Neural progenitor cell (in vitro differentiated cells): ENCODE results near the gene SCG3. TPM values are rescaled to one million over a fixed set of nuclear protein-coding genes. Genes with fewer than 3 reads are reported as not detected.
A peak's percentile ranks its signal among the peaks of the same experiment; 100 is the strongest.
"Not testable (repeated sequence)": the region's sequence is repeated elsewhere in the genome, so short reads cannot be mapped to it uniquely, and the experiment has no call there.

Experiments used
- DNase-seq: peaks from one replicate; pipeline ENCODE4 v3.0.0-alpha.2; 2016; ENCODE audit warnings: low spot score
- H2AFZ ChIP-seq: fragments of 200-600 bp; sonication (generic); replicated peaks from 2 replicates; pipeline ENCODE4 v1.6.1; 2016; ENCODE audit warnings: antibody characterized with exemption
- H3F3A ChIP-seq: fragments of 200-600 bp; sonication (generic); 2 replicates; pipeline ENCODE4 v1.6.1; 2016; ENCODE audit warnings: antibody characterized with exemption, low read depth
- H3K27ac ChIP-seq: fragments of 200-600 bp; sonication (generic); 2 replicates; pipeline ENCODE4 v1.5.1; 2016; ENCODE audit warnings: mild to moderate bottlenecking
- H3K27me3 ChIP-seq: fragments of 200-600 bp; sonication (generic); 2 replicates; pipeline ENCODE4 v1.6.1; 2016; ENCODE audit warnings: mild to moderate bottlenecking, moderate library complexity
- H3K36me3 ChIP-seq: fragments of 200-600 bp; sonication (generic); 2 replicates; pipeline ENCODE4 v1.5.1; 2016
- H3K4me1 ChIP-seq: fragments of 200-600 bp; sonication (generic); 2 replicates; pipeline ENCODE4 v1.6.1; 2016; ENCODE audit warnings: mixed run types
- H3K4me2 ChIP-seq: fragments of 200-600 bp; sonication (generic); 2 replicates; pipeline ENCODE4 v1.6.1; 2016
- H3K4me3 ChIP-seq: fragments of 200-600 bp; sonication (generic); 2 replicates; pipeline ENCODE4 v1.5.1; 2016
- H3K79me2 ChIP-seq: fragments of 200-600 bp; sonication (generic); 2 replicates; pipeline ENCODE4 v1.6.1; 2016; ENCODE audit warnings: low read depth
- H3K9ac ChIP-seq: fragments of 200-600 bp; sonication (generic); 2 replicates; pipeline ENCODE4 v1.6.1; 2016
- H3K9me3 ChIP-seq: fragments of 200-600 bp; sonication (generic); 2 replicates; pipeline ENCODE4 v1.5.1; 2016; ENCODE audit warnings: low read depth
- H4K20me1 ChIP-seq: fragments of 200-600 bp; sonication (generic); 2 replicates; pipeline ENCODE4 v1.6.1; 2016; ENCODE audit warnings: low read depth
- H3K27ac Mint-ChIP-seq: 3 replicates; pipeline ENCODE4 v1.8.0; 2021; ENCODE audit warnings: mixed read lengths
- H3K27me3 Mint-ChIP-seq: 2 replicates; pipeline ENCODE4 v1.8.0; 2022; ENCODE audit warnings: low read depth, mild to moderate bottlenecking, inconsistent platforms, moderate library complexity, mixed read lengths; ENCODE audit not compliant: insufficient read depth
- H3K36me3 Mint-ChIP-seq: 3 replicates; pipeline ENCODE4 v1.8.0; 2021; ENCODE audit warnings: mixed read lengths
- H3K4me1 Mint-ChIP-seq: 3 replicates; pipeline ENCODE4 v1.8.0; 2021; ENCODE audit warnings: mixed read lengths
- H3K4me3 Mint-ChIP-seq: 3 replicates; pipeline ENCODE4 v1.8.0; 2021; ENCODE audit warnings: mild to moderate bottlenecking, moderate library complexity, mixed read lengths
- H3K9me3 Mint-ChIP-seq: 3 replicates; pipeline ENCODE4 v1.8.0; 2020; ENCODE audit warnings: mixed read lengths
- CTCF ChIP-seq: fragments of 200-600 bp; sonication (generic); IDR thresholded peaks from 2 replicates; pipeline ENCODE4 v1.5.1; 2017; ENCODE audit warnings: antibody characterized with exemption, mild to moderate bottlenecking
- EZH2 ChIP-seq: fragments of 200-600 bp; sonication (generic); IDR thresholded peaks from 2 replicates; pipeline ENCODE4 v1.6.1; 2017; ENCODE audit warnings: antibody characterized with exemption, mild to moderate bottlenecking, moderate library complexity
- EZH2phosphoT487 ChIP-seq: fragments of 200-600 bp; sonication (generic); IDR thresholded peaks from 2 replicates; pipeline ENCODE4 v1.6.1; 2017; ENCODE audit warnings: antibody characterized with exemption
- total RNA-seq: library from RNA; depleted of rRNA; stranded (reverse); fragments of >200 nt; gene quantifications from 2 replicates; pipeline ENCODE4 v1.2.3, GENCODE V29; 2015; ENCODE audit warnings: low replicate concordance

Gene SCG3
- total RNA-seq, 1 donor from 2014 or later = 0.19 TPM

GRCh38 chr15:51649659-51650521, 31.4 kb upstream of the SCG3 start:
- Histone ChIP-seq H3K27ac (no peak overlapping the region), H3K79me2 (no peaks in the 10 kb centered on the region), H3F3A (peaks cover 3% of the 10 kb centered on the region), H3K36me3 (no peaks in the 10 kb centered on the region), H3K27me3 (no peaks in the 10 kb centered on the region), H4K20me1 (no peaks in the 10 kb centered on the region), H3K9me3 (no peaks in the 10 kb centered on the region), H3K4me2 (no peak overlapping the region), H3K4me3 (no peak overlapping the region), H3K4me1 (no peaks in the 10 kb centered on the region), H3K9ac (no peak overlapping the region), H2AFZ (peak overlapping the region; percentile 9)
- no peaks in the 10 kb centered on the region for H3K36me3 Mint-ChIP-seq
- H3K9me3 Mint-ChIP-seq = no peaks in the 10 kb centered on the region
- H3K4me1 Mint-ChIP-seq = no peaks in the 10 kb centered on the region
- H3K27ac Mint-ChIP-seq = peak overlapping the region; percentile 25
- H3K27me3 Mint-ChIP-seq = peaks cover 3% of the 10 kb centered on the region
- H3K4me3 Mint-ChIP-seq = no peak overlapping the region
- DNase-seq = peak; percentile 73
- no peak for TF ChIP-seq EZH2
- TF ChIP-seq EZH2phosphoT487 = no peak
- TF ChIP-seq CTCF = peak; percentile 89

GRCh38 chr15:51652084-51652668, 29.1 kb upstream of the SCG3 start:
- H3K9me3 ChIP-seq = no peaks in the 10 kb centered on the region
- H3K79me2 ChIP-seq = no peaks in the 10 kb centered on the region
- TF ChIP-seq EZH2 (no peak), EZH2phosphoT487 (no peak), CTCF (no peak)
- no peaks in the 10 kb centered on the region for H3K27me3 ChIP-seq
- no peaks in the 10 kb centered on the region for H3K4me1 ChIP-seq
- H3K9ac ChIP-seq = no peak overlapping the region
- Mint-ChIP-seq H3K4me1 (no peaks in the 10 kb centered on the region), H3K4me3 (no peak overlapping the region), H3K9me3 (no peaks in the 10 kb centered on the region), H3K27me3 (peaks cover 3% of the 10 kb centered on the region), H3K36me3 (no peaks in the 10 kb centered on the region), H3K27ac (no peak overlapping the region)
- H3F3A ChIP-seq = peaks cover 3% of the 10 kb centered on the region
- H4K20me1 ChIP-seq = no peaks in the 10 kb centered on the region
- no peak overlapping the region for H3K4me2 ChIP-seq
- H2AFZ ChIP-seq = no peak overlapping the region
- H3K36me3 ChIP-seq = no peaks in the 10 kb centered on the region
- H3K4me3 ChIP-seq = no peak overlapping the region
- no peak for DNase-seq
- no peak overlapping the region for H3K27ac ChIP-seq

- not testable (repeated sequence) for H4K20me1 ChIP-seq, DNase-seq, H3K4me1 Mint-ChIP-seq, H3K36me3 ChIP-seq, H3K27ac Mint-ChIP-seq, H3K9me3 Mint-ChIP-seq, H3K4me3 ChIP-seq, H3K27ac ChIP-seq, H3K9ac ChIP-seq, H3K27me3 Mint-ChIP-seq, H3K27me3 ChIP-seq, H3K79me2 ChIP-seq, H3K4me2 ChIP-seq, H3F3A ChIP-seq, H3K4me1 ChIP-seq, H3K9me3 ChIP-seq, H3K4me3 Mint-ChIP-seq, H2AFZ ChIP-seq, H3K36me3 Mint-ChIP-seq
Observed at GRCh38 chr15:51655401-51656057, 25.8 kb upstream of the SCG3 start.
